ENCODE measurements around the gene FAM83C.
A peak's percentile ranks its signal among the peaks of the same experiment; 100 is the strongest.

Gene FAM83C

GRCh38 chr20:35291654-35292503, at the start of gene FAM83C:
TSS of gene FAM83C (minus strand) at chr20:35292425. CDS start at chr20:35292304, 121 bp downstream.
- FAIRE-seq = no peak
- no peak for DNase-seq (ENCODE audit: insufficient read length, low spot score)

DNA sequence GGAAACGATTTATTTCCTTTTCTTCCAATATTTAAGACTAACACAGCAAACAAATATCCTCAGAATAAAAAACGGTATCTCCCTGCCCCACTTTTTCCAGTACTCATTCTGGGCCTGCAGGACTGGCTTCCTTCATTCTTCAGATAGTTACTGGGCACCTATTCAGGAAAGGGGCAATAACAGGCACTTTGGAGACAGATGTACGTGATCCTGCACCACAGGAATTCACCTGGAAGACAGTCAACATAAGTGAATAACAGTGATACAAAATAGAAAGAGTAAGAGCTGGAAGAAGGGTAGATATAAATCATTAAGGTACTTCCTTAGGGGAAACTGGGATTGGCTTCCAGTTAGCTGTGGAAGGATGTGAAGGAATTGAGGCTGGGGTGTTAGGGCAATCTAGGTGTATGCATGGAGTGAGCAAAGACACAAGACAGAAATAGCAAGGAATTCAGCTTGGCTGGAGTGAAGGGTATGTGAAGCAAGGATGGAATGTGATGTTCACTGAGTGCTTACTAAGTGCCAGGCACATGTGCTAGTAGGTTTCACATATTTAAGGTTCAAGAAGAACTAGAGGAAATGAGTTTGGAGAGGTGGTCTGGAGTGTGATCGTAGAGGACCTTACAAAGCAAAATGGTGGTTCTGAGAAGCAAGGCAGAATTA, 49.3 kb upstream of the FAM83C start:
- FAIRE-seq (no peak), DNase-seq (ENCODE audit: insufficient read length, low spot score) (no peak)

DNA sequence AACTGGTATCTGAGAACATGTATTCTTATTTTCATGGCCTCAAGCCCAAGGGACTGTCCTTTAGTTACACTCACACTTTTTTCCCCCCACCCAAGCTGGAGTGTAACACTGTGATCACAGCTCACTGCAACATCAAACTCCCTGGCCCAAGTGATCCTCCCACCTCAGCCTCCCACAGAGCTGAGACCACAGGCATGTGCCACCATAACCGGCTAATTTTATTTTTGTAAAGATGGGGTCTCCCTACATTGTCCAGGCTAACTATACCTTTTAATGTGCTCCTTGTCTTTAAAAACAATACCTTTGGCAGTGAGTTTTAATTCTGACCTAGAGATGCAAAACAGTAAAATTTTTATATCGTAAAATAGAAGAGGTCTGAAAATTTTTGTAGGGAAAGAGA, 48.2 kb upstream of the FAM83C start:
- no peak for FAIRE-seq
- DNase-seq (ENCODE audit: insufficient read length, low spot score) = no peak

DNA sequence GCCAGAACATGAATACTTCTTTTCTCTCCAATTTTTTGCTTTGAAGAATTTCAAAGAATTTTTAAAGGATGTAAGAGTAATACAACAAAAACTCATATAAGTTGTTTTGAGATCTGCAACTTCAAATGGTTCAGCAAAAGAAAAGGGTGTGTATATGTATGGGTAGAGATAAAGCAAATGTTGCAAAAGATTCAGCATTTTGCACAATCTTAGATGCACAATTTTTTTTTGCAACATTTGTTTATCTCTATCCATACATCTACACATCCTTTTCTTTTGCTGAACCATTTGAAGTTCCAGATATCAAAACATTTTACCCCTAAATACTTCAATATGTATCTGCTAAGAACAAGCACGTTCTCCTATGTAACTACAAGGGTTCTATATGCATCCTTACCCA, 47.4 kb upstream of the FAM83C start:
- DNase-seq (ENCODE audit: insufficient read length, low spot score) (no peak), FAIRE-seq (no peak)

DNA sequence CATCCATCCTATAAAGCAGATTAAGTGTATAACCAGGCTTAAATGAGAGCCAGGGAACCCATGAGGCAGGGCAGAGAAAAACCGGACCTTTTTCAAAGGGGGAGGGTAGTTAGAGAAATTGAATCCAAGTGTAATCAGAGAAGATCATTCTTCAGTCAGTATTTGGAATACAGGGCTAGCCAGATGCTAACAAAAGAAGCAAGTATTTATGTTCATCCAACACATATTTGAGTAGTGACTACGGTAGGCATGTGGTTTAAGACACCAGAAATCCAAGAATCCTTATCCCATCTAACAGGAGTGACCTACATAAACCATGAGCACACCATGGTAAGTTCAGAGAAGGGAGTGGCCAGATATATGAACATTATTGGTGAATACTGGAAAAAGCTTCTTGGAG, 46.8 kb upstream of the FAM83C start:
- DNase-seq (ENCODE audit: insufficient read length, low spot score) (no peak), FAIRE-seq (no peak)

GRCh38 chr20:35334311-35335101, 42.3 kb upstream of the FAM83C start:
- no peak for FAIRE-seq

GRCh38 chr20:35333606-35334005, 41.4 kb upstream of the FAM83C start:
- no peak for DNase-seq (ENCODE audit: insufficient read length, low spot score)
- FAIRE-seq = no peak

More at GRCh38 chr20:35334311-35335101, 42.3 kb upstream of the FAM83C start:
- no peak for DNase-seq (ENCODE audit: insufficient read length, low spot score)

GRCh38 chr20:35332540-35333200, 40.4 kb upstream of the FAM83C start:
- FAIRE-seq (no peak), DNase-seq (ENCODE audit: insufficient read length, low spot score) (no peak)

GRCh38 chr20:35329435-35330139, 37.4 kb upstream of the FAM83C start:
- FAIRE-seq (no peak), DNase-seq (ENCODE audit: insufficient read length, low spot score) (peak; percentile 29)

DNA sequence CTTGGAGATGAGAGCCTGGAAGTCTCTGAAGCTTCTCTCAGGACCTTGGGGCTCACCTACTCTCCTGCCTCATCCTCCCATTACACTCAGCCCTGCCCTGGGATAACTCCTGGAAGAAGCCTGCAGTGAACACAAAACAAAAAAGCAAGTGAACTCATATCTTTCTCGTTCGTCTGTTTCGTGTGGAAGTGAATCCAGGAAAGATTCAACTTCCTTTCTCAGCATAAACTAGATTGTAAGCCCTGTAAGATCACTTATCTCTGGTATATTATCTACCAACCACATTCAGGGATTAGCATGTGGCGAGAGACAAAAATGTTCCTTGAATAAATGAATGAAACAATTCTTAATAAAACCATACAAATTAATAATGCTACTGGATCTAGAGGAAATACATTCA, 36.5 kb upstream of the FAM83C start:
- DNase-seq (ENCODE audit: insufficient read length, low spot score) (no peak), FAIRE-seq (no peak)

- DNase-seq (ENCODE audit: insufficient read length, low spot score) (no peak), FAIRE-seq (no peak)
These were observed 36.0 kb upstream of the FAM83C start for GRCh38 chr20:35328095-35328685.

DNA sequence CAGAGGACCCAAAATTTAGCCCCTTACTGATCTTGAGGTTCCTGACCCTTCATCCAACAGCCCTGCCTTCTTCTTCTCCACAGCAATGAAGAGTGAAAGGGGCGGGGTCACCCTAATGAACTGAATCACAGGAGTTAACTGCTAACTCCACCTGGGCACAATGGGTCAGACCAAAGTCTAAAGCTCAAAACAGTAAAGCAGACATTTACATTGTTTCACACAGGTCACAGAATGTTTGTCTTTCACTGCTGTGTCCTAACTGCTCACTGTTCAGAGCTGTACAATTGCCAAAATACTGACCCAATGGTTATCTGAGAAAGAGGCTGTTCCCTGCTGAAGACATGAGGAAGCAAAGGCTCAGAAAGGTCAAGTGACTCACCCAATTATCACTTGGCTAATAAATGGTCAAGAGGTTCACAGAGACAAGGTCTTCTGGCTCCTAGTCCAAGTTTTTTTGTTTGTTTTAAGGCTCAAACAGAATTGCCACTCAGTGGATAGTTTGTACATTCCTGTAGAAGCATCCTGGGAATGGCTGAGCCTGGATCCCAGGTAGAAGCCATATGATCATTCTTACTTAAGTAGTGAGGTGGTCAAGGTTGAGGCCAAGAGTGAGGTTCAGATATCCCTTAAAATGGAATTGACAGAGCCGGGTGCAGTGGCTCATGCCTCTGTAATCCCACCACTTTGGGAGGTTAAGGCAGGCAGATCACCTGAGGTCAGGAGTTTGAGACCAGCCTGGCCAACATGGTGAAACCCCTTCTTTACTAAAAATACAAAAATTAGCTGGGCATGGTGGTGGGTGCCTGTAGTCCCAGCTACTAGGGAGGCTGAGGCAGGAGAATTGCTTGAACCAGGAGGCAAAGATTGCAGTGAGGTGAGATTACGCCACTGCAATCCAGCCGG, 35.1 kb upstream of the FAM83C start:
- DNase-seq (ENCODE audit: insufficient read length, low spot score) (no peak), FAIRE-seq (no peak)

- no peak for DNase-seq (ENCODE audit: insufficient read length, low spot score)
- FAIRE-seq = no peak
These were observed 34.5 kb upstream of the FAM83C start for GRCh38 chr20:35326740-35327073.

DNA sequence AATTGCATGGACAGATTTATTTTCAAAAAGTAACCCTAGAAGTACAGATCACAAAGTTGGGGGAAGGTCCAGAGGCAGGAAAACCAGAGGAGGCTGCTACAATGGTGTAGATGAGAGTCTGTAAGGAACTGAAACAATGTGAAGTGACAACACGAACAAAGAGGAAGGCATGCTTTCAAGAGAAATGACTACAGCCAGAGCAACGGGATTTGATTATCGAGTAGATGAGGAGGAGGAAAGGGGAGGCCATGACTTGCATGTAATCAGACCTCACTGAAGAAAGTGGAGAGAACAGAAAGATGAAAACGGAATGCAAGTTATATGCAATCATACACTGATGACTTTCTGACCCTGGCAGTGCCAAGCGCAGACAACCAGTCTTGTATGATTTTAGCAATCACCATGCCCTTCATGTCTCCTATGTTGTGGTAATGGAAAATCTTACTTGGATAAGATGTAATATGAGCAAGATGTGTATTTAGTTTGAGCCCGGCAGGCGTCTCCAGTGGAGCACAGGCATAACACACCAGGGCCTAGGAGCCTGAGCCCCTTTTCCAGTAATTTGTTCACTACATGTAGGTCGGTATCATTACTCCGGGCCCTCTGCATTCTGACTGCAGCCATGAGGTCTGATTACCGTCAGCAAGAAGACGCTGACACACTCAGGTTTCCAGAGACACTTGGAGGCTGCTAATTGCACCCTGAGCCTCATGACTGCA, 34.0 kb upstream of the FAM83C start:
- FAIRE-seq (no peak), DNase-seq (ENCODE audit: insufficient read length, low spot score) (no peak)

- DNase-seq (ENCODE audit: insufficient read length, low spot score) (no peak), FAIRE-seq (no peak)
These were observed 33.2 kb upstream of the FAM83C start for GRCh38 chr20:35325401-35325800.

DNA sequence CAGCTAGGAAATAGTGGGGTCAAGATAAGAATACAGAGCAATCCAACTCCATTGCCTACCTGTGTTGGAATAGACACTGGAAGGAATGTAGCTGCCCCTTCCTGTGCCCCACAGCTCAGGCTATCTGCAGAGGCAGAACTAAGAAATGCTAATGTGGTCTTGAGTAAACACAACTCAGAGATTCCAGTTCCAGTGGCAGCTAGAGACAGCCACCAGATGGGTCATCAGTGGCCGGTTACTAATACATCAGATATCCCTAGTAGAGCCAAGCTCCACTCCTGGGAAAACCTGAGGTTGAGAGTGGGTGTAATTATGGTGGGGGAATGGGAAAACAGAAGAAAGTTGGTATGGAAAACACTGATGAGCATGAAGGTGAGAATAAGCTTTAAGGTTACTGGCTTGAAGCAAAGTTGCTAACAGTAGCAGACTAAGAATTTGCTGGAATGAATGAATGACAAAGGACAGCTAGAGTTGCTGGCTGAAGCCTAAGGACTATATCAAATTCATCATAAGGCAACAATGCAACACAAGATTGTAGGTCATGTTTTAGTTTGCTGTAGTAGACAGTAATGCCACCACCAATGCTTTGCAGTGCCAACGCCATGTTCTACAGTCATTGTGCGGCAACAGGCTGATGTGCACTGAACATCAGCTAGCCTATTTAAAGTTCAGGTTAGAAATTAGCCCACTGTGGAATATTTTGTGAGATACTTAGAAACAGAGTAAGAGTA, 28.3 kb upstream of the FAM83C start:
- no peak for FAIRE-seq
- DNase-seq (ENCODE audit: insufficient read length, low spot score) = no peak

- no peak for FAIRE-seq
- no peak for DNase-seq (ENCODE audit: insufficient read length, low spot score)
These were observed 27.6 kb upstream of the FAM83C start for GRCh38 chr20:35319871-35320197.
